CD4-positive, alpha-beta T cell treated with Interleukin-15 for 4 hours (primary cell): ENCODE results near the gene TRAPPC10.
A peak's percentile ranks its signal among the peaks of the same experiment; 100 is the strongest.

Experiments
- DNase-seq: peaks from one replicate; pipeline ENCODE4 v3.0.0-alpha.2; 2020; ENCODE audit warnings: low spot score

Gene TRAPPC10

DNA sequence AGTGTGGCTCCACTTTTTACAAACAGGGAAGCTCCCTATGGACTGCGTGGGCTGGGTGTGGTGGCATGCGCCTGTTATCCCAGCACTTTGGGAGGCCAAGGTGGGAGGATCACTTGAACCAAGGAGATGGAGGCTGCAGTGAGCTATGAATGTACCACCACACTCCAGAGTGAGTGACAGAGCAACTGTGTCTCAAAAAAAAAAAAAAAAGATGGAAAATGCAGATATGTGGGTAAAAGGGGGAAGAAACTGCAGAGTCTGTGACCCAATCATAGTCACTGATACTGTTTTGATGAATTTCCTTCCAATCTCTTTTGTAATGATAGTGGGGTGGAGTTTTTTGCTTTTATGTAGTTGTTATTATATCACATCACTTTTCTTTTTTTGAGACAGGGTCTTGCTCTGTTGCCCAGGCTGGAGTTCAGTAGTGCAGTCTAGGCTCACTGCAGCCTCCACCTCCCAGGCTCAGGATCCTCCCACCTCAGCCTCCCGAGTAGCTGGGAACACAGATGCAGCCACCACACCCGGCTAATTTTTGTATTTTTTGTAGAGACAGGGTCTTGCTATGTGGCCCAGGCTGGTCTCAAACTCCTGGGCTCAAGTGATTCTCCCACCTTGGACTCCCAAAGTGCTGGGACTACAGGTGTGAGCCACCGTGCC is 8.7 kb upstream of the TRAPPC10 start:
- DNase-seq: no peak

DNA sequence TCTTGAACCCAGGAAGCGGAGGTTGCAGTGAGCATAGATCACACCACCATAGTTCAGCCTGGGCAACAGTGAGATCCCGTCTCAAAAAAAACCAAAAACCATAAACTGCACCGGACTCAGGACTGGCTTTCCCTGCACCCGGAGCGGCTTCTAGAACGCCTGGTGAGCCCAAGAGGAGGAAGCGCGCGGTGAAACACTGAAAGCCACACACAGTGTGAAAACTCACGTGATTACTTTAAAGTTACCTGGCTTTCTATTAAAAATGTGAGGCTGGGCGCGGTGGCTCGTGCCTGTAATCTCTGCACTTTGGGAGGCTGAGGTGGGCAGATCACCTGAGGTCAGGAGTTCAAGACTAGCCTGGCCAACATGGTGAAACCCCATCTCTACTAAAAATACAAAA is 7.0 kb upstream of the TRAPPC10 start:
- DNase-seq: no peak

DNA sequence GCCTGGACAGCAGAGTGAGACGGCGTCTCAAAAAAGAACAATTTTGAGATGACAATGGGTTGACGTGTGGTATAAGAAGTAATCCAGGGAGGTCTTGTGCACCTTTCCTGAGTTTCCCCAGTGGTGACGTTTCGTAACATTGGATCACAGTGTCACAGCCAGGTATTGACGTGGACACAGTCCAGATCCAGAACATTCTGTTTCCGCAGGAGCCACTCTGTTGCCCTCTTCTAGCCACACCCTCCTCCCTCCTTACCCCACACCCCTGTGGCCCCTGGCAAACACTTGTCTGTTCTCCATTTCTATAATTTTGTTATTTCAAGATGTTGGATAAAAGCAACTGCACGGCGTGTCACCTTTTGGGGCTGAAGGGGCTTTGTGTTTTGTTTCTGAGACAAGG is 6.5 kb upstream of the TRAPPC10 start:
- no peak for DNase-seq

DNA sequence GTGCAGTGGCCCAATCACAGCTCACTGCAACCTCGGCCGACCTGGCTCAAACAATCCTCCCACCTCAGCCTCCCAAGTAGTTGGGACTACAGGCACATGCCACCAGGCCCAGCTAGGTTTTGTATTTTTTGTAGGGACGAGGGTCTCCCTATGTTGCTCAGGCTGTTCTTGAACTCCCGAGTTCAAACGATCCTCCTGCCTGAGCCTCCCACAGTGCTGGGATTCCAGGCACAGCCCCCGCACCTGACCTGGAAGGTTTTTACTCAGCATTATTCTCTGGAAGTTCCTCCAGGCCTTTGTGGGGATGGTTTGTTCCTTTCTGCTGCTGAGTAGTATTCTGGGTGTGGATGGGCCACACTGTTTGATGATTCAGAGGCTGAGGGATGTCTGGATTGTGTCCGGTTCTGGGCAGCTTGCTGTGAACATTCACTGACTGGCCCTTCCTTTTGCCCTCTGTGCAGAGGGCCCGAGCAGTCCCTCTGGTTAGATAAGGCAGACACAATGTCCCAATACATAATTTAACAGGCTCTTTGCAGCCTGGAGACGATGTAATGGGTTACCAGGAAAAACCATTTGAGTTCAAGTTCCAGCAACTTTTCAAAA is 6.0 kb upstream of the TRAPPC10 start:
- no peak for DNase-seq

DNA sequence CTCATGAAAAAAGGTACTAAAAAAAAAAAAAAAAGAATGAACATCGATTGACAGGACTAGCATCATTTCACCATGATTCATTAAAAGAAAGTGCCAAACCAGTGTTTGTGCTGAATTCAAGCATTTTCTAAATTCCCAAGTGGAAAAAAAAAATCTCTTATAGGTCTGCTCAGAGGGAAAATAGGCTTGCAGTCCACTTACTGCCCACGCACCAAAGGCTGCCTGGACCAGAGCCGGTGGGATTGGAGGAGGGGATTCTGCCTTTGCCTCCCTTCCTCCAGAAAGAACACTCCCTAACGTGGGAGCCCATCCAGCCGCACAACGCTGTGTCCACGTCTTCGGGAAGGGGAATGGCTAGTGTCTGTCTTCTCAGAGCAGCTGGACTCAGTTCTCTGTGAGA is 5.5 kb upstream of the TRAPPC10 start:
- DNase-seq: no peak

DNA sequence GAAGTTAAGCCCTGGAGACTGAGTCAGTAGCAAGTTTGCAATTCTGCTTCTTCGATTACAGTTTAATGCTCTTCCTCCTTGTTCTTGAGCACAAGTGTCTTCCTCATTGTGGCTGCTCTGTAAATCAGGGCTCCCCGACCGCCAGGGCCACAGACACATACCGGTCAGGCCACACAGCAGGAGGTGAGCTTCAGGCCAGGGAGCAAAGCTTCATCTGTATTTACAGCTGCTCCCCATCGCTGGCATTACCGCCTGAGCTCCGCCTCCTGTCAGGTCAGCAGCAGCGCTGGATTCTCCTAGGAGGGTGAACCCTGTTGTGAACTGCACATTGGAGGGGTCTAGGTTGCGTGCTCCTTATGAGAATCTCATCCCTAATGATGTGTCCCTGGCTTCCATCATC is 1.7 kb upstream of the TRAPPC10 start:
- no peak for DNase-seq

DNA sequence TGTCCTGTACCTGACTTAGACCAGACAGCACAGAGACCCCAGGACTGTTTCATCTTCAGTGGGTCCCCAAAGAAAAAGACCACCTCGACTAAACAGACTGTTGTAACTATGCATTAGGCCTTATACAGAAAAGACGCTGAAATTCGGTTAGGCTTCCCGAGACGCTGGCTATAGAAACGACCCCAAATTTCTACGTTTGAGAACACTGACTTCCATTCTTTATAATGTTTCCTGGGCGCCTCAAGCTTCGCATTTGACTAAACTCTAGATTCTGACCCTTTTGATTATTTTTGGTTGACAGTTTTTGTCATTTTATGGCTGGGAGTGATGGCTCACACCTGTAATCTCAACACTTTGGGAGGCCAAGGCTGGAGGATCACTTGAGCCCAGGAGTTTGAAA is 986 bp upstream of the TRAPPC10 start:
- DNase-seq: no peak

DNA sequence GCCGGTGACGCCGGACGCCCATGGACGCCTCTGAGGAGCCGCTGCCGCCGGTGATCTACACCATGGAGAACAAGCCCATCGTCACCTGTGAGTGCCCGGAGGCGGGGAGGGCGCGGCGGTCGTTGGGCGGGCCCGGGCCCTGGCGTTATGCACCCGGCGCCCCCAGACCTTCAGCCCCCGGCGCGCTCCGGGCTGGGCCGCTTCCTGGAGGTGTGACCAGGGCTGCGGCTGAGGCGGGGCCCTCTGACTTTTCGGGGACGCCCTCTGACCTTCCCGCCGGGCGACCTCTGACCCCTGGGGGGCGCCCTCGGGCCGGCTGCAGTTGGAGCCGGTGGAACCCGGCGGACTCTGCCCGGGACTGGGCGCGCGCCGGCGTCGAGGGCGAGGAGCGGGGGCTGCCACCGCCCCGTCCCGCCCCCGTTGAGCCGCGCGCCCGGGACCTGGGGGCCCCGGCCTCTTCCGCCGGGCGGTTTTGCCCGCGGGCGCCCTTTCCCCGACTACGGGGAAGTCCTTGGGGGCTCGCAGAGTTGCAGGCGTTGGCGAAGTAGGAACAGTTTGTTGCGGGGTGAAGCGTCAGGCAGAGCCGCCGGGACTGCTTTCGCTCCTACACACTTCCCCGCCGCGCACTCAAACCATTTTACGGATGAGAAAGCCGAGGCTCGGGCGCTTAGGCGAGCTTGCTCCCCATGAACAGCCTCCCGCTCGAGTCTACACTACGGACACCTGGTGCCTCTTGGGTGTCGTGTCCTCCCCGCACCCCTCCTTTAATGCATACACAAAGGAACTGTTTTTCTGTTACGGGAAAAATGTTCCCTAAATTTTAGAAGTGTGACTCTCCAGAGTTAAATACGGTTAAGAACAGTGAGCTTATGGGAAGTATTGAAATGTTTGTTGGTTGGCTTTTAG is 618 bp downstream of the TRAPPC10 start:
- DNase-seq: peak; percentile 84

DNA sequence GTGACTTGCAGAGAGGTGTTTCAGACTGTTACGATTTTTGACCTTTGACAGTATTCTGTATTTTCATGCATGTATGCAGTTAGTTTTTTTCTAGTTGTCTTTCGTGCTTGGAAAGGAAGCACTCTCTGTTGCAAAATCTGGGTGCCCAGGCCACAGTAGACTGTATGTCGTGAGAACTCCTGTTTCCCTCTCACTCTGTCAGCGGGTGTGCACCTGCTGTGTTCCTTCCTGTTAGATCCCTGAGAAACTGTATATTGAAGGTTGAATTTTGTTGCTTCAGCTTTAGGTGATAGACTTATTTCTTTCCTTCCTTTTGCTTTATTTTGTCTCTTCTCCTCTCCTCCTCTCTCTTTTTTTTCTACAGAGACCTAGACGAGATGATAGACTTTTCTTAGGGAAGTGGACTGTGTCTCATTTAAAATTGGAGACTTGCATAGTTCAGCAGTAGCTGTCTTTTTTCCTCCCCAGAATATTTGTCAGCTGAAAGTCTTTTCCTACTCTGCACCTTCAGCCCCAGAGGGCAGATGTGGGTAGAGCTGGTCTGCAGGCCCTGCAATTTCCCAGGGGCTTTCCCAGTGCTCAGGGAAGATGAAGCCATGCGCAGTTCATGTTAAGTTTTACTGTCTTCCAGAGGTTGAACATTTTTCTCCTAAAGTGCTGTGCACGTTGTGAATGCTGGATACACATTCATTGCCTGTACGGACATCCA is 1.4 kb downstream of the TRAPPC10 start:
- peak; percentile 42 for DNase-seq

DNA sequence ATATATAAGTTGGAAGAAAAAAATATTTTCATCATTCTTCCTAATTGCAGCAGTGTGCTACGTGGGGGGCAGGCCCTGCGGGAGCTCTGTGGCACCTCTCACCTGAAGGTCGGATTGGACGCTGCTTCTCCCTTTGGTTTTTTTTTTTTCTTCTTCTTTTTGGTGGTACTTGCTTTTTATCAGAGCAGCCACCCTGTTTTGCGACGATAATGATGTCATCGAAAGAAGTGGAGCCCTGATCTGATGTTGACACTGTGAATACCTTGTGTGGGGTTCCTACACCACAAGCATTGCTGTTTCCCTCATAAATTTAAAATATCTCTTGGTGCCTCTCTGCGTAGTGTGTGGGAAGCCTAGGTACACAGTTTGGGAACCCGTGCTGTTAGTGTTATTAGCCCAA is 5.5 kb downstream of the TRAPPC10 start:
- no peak for DNase-seq

DNA sequence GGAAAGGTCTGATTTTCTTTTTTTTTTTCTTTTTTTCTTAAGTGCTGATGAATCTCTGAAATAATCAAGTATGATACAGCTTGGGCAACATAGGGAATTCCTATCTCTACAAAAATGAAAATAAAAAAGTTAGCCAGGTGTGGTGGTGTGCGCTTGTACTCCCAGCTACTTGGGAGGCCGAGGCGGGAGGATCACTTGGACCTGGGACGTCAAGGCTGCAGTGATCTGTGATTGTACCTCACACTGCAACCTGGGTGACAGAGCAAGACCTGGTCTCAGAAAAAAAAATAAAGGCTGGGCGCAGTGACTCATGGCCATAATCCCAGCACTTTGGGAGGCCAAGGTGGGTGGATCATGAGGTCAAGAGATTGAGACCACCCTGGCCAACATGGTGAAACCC is 6.0 kb downstream of the TRAPPC10 start:
- DNase-seq: no peak

DNA sequence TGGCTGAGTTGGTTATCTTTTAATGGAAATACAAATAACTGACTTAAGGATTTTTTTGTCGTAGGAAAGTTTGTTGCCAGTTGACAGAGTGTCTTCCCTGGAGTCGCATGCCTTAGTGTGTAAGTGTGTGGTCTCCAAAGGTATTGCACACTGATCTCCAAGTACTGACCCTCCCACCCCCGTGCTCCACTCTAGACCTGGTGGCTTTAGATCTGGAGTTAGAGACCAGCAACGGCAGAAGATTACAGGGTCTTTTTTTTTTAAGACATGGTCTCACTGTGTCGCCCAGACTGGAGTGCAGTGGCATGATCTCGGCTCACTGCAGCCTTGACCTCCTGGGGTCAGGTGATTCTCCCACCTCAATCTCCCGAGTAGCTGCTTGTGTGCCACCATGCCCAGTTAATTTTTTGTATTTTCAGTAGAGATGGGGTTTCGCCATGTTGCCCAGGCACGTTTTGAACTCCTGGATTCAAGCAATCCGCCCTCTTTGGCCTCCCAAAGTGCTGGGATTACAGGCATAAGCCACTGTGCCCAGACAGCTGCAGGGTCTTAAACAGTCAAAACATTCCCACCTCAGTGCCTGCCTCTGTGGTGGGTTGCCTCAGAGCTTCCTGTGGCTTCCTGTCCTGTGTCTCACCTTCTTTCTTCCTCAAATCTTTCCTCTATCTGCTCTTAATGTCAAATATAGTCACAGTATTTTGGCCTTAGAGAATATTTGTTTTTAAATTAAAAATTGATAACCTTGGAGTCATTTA is 6.9 kb downstream of the TRAPPC10 start:
- DNase-seq: no peak

DNA sequence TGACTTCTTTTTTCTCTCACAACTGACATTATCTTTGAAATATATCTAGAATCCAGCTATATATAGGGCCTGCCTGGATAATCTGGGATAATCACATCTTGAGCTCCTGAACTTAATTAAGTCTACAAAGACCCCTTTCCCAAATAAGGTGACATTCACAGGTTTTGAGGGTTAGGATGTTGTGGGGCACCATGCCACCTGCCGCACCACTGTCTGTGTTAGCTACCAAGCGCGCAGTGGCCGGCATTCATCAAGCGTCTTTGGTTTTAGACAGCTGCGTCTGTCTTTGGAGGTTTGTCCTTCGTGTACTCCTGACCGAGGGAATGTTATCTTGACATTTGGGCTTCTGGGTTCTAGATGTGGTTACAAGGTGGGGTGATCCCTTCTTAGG is 7.5 kb downstream of the TRAPPC10 start:
- no peak for DNase-seq

DNA sequence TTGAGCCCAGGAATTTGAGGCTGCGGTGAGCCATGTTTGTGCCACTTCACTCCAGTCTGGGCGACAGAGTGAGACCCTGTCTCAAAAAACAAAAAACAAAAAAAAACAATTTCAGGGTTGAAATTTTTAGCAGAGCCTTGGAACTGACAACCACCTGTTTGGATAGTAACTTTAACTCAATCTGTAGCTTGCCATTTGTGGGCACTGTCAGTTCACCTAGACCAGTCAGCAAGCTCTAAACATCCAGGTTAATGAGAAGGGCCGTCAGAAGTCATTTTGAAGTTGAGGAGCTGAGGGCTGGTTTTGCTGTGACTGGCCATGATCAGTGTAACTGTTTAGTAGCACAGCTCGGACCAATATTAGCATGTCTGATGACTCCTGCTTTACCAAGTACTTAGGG is 8.4 kb downstream of the TRAPPC10 start:
- DNase-seq: no peak

DNA sequence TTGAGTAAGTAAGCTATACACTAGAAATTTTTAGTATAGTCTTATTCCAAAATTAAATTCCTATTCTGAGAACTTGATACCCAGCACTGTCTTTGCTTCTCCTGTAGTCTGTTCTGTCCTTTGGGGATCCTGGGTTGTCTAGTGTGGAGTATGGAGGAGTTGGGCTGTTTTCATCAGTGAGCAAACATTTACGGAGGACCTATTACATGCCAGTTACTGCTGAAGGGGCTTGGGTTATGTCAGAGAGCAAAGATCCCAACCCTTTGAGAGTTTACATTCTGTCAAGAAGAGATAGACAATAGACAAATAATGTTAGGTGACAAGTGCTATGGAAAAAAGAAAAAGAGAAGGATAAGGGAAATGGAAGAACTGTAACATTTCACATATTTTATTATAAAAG is 9.0 kb downstream of the TRAPPC10 start:
- DNase-seq: no peak

DNA sequence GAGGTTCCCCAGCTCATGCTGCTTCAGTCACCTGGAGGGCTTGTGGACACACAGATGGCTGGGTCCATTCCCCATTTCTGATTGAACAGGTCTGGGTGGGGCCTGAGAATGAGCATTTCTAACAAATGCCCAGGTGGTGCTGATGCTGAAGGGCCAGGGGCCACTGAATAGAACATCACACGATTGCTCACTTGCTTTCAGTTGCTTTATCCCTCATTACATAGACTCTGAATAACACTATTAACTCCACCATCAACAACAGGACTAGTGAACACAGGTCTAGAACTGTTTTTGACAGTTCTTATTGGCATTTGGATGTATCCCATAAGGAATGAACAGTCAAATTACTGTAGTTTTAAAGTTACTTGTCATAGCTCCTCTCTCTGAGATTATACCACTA is 12.1 kb downstream of the TRAPPC10 start:
- DNase-seq: no peak

DNA sequence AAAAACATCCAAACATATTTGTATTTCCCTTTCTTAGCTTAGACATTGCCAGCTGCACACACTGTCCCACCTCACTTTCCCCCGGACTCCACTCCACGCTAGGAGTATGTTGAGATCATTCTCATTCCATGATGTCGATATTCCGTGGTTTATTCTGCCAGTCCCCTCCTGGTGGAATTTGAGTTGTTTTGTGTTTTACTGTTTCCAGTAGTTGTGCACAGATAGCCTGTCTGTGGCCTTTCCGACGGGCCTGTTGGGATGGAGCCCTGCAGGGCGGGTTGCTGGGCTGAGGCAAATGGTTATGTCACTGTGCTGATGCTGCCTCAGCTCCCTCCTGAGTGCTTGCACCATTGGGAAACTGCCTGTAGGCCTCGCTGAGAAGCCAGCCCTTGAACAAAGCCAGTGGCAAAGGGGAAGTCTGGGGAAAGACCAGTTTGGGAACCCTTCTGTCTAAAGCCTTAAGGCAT is 12.8 kb downstream of the TRAPPC10 start:
- no peak for DNase-seq

DNA sequence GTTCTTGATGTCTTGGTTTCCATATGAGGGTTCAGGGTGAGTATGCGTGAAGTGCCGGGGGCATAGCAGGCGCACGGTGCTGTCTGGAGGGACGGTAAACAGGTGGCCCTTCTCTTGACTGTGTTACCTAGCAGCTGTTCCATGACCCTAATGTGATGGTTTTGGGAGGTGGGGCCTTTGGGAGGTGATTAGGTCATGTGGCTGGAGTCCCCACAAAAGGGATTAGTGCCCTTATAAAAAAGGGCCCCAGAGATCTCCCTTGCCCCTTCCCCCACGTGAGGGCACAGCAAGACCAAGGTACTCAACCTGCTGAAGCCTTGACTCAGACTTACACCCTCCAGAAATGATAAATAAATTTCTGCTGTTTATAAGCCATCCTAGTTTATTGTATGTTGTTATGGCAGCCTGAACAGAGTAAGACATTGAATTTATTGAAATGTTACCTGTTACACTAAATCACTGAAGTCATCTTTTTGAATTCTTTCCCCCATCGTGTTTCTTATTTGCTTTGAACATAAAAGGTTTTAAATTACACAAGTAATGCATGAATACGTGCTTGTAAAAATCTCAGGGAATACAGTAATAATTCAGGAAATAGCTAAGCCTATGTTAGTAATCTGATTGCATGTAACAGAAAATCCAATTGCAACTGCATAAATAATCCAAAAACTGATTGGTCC is 15.6 kb downstream of the TRAPPC10 start:
- no peak for DNase-seq

DNA sequence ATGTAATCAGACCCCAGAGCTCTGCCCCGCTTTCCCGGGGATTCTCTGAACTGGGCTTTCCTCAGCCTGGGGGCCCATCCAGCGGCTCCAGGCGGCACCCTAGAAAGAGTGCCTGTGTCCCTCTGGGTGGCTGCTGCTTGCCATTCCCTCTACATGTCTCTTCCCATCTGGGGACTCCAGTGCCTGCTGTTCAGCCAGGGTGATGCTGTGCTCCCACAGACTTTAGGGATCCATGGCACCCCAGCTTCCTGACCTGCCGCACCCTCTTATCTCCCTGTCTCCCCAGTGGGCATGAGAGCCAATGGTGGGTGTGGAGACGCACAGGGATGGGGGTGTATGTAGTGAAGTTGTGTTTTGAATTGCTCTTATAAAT is 16.2 kb downstream of the TRAPPC10 start:
- DNase-seq: no peak

DNA sequence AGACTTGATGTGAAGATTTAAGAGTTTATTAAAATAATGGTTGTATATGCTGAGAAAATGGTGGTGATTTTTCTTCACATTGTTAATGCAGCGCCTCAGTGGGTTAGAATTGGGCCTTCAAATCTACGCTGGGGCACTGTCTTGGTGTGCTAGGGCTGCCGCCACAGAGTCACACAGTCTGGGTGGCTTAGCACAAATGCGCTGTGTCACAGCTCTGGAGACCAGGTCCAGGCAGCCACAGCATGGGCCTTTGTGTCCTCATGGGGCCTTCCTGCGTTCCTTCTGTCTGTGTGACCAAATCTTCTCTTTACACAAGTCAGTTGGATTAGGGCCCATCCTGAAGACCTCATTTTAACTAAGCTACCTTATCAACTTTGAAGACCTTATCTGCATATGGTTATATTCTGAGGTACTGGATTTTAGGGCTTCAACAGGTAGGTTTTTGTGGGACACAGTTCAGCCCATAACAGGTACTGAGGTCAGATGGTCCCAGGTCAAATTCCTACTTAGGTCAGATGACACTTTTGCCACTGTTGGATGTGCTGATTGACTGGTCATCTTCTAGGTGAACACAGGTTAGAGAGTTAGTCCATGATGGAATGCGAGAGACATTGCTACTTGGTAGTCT is 17.5 kb downstream of the TRAPPC10 start:
- DNase-seq: no peak

DNA sequence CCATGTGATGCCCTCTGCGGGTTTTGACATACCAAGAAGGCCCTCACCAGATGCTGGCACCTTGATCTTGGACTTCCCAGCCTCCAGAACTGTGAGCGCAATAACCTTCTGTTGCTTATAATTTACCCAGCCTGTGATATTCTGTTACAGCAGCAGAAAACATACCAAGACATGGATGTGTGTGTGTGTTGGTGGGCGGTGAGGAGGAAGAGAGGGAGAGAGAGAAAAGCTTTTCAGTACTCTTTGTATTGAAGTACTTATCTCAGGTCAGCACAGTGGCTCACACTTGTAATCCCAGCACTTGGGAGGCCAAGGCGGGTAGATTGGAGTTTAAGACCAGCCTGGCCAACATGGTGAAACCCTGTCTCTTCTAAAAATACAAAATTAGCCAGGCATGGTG is 23.1 kb downstream of the TRAPPC10 start:
- no peak for DNase-seq
